Choroid plexus epithelial cell (primary cell): ENCODE results near the gene BFSP1.

ENCODE experiments used
- DNase-seq: peaks from one replicate; pipeline ENCODE4 v3.0.0-alpha.2; 2010; ENCODE audit warnings: low read depth
- H3K4me3 ChIP-seq: 2 replicates; pipeline ENCODE4 v1.5.1; 2011; ENCODE audit warnings: low read depth, mild to moderate bottlenecking, control low read depth, low read length, moderate library complexity
- TF ChIP-seq, protein P1 (sequence below): conservative IDR thresholded peaks from 2 replicates; pipeline ENCODE4 v1.5.1; 2011; ENCODE audit warnings: low read depth, mild to moderate bottlenecking, control low read depth, inconsistent platforms, low read length, moderate library complexity

The BFSP1 gene

DNA sequence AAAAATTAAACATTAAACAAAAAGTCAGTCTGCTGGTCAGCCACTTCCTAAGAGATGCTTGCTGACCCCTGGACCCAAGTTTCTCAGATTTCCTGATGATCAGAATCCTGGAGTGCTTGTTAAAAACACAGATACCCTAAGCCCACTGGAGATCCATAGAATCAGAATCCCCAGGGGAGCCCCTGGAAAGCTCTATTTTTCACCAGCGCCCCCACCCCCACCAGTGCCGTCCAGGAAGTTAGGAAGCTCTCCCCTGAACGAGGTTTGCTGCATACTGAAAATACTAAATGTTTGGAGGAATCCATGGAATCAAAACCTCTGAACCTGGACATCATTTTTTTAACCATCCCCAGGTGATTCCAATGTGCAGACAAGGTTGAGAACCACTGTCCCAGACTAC is 69.2 kb downstream of the BFSP1 start:
- TF ChIP-seq, protein P1, sequence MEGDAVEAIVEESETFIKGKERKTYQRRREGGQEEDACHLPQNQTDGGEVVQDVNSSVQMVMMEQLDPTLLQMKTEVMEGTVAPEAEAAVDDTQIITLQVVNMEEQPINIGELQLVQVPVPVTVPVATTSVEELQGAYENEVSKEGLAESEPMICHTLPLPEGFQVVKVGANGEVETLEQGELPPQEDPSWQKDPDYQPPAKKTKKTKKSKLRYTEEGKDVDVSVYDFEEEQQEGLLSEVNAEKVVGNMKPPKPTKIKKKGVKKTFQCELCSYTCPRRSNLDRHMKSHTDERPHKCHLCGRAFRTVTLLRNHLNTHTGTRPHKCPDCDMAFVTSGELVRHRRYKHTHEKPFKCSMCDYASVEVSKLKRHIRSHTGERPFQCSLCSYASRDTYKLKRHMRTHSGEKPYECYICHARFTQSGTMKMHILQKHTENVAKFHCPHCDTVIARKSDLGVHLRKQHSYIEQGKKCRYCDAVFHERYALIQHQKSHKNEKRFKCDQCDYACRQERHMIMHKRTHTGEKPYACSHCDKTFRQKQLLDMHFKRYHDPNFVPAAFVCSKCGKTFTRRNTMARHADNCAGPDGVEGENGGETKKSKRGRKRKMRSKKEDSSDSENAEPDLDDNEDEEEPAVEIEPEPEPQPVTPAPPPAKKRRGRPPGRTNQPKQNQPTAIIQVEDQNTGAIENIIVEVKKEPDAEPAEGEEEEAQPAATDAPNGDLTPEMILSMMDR = no peak
- no peak overlapping the region for H3K4me3 ChIP-seq
- no peak for DNase-seq

DNA sequence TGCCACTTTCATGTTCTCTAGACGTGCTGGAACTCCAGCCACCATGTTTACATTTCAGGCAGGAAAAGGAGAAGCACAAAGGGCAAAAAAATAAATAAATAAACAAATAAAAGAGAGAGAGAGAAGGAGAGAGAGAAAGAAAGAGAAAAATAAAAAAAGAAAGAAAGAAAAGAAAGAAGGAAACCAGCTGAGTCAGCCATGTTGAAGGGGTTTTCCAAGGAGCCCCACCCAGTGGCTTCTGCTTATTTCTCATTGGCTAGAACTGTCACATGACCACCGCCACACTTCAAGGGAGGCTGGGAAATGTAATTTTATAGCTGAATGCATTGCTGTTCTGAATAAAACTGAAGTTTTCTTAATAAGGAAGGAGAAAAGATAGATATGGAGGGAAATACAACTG is 71.1 kb downstream of the BFSP1 start:
- no peak for DNase-seq
- TF ChIP-seq, protein P1 = no peak
- no peak overlapping the region for H3K4me3 ChIP-seq

DNA sequence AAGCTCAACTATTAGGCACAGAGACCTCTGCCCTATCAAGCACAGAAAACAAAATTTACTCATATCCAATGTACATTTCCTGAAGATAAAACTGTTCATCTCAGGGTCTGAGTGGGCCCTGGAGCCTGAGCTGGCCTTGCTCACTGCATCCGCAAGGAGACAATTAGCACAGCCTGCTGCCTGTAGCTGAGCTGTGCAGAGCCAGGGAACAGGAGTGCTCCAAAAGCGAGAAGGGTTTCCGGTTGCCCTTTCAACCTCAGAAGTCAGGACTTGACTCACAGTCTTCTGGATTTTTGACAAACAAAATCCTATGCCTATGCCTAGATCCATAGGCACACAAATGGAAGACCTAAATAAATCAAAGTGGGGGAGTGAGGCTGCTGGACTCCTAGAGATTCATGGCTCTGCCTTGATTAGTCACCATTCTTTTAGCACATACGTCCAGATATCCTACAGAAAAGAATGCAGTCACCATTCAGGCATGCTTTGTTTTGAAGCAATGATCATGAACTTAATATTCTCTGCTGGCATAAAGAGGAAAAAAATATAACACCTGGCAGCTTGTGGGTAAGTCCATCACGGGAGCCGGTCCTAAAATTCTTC is 73.5 kb downstream of the BFSP1 start:
- DNase-seq = no peak
- H3K4me3 ChIP-seq = no peak overlapping the region
- TF ChIP-seq, protein P1 = no peak

DNA sequence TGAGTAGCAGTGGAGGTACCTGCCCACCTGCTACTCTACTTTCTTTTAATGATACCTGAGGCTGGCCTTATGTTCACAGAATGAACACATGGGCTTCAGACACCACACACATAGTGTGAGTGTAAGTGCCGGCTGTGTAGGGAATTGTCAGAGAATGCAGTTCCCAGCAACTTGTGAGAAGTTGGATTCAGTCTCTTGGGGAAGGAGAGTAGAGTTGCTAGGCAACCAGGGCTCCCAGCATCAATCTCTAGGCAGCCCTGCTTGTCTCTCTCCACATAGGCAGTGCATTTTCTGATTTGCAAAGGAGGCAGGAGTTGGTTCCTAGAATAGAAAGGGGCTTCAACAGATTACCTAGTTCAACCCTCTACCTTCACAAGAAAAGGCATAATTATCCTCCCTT is 74.1 kb downstream of the BFSP1 start:
- DNase-seq = no peak
- TF ChIP-seq, protein P1 = no peak
- H3K4me3 ChIP-seq = no peak overlapping the region

DNA sequence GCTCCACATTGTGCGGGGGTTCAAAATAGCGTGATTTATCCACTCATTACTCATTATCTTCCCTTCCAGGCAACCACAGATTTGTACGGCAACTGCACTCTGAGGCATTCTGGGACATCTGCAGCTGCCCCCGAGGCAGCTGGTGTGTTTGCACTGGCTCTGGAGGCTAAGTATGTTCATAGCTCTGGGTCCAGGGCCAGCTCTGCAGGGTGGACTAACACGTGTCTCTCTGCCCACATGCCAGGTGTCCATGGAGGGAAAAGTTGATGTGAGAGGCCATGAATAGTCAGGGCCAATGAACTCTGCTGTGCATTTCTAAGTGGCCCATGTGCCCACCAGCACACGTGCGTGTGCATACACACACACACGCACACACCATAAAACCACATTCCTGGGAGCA is 74.9 kb downstream of the BFSP1 start:
- TF ChIP-seq, protein P1 = no peak
- no peak for DNase-seq
- H3K4me3 ChIP-seq = no peak overlapping the region

DNA sequence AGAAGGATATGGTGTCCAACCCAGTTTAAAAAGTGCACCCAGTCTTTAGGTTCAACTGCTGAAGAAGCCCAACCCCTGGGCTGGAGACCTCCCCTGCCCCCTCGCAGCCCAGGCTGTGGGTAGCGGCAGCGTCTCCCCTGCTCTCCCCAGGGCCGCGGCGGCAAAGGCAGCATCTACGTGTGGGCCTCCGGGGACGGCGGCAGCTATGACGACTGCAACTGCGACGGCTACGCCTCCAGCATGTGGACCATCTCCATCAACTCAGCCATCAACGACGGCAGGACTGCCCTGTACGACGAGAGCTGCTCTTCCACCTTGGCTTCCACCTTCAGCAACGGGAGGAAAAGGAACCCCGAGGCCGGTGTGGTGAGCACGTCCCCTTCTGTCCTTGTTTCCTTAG is 77.6 kb downstream of the BFSP1 start:
- TF ChIP-seq, protein P1 = no peak
- no peak for DNase-seq
- no peak overlapping the region for H3K4me3 ChIP-seq

DNA sequence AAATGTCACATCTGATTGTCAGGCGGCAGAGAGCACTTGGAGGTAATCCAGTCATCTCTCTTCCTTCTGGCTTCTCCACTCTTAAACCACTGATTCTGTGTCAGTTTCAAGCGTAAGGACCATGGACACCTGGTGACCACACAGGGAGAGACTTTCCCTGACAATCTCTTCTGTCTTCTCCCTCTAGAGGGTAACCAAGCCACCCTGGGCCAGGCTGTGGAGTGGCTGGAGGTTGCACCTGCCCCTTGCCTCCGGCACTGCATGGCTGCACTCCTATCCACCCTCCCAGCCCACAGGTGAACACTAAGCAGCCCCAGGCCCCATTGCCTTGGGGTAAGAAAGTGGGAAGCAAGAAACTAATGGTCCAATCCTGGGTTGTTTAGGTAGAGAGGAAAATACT is 78.7 kb downstream of the BFSP1 start:
- no peak overlapping the region for H3K4me3 ChIP-seq
- DNase-seq = no peak
- TF ChIP-seq, protein P1 = no peak
